H9 (cell line): Measurements from ENCODE around the gene AP5M1. TPM values are rescaled to one million over a fixed set of nuclear protein-coding genes. Genes with fewer than 3 reads are reported as not detected.

Source experiments
- DNase-seq: peaks from one replicate; pipeline ENCODE4 v3.0.0-alpha.2; 2017
- H2AFZ ChIP-seq: one replicate; pipeline ENCODE4 v1.6.1; 2013; ENCODE audit warnings: mild to moderate bottlenecking, low read length, control low read depth, moderate library complexity
- H2AK5ac ChIP-seq: 2 replicates; pipeline ENCODE4 v1.6.1; 2013; ENCODE audit warnings: low read length, control low read depth, mixed read lengths; ENCODE audit not compliant: insufficient read length
- H2BK120ac ChIP-seq: one replicate; pipeline ENCODE4 v1.6.1; 2013; ENCODE audit warnings: low read depth, mild to moderate bottlenecking, low read length, control low read depth, inconsistent platforms; ENCODE audit not compliant: poor library complexity, severe bottlenecking
- H2BK12ac ChIP-seq: 2 replicates; pipeline ENCODE4 v1.6.1; 2013; ENCODE audit warnings: low read length, control low read depth, mixed read lengths, low read depth; ENCODE audit not compliant: insufficient read length
- H2BK15ac ChIP-seq: 2 replicates; pipeline ENCODE4 v1.6.1; 2013; ENCODE audit warnings: low read depth, low read length, control low read depth
- H2BK20ac ChIP-seq: one replicate; pipeline ENCODE4 v1.6.1; 2013; ENCODE audit warnings: low read depth, mild to moderate bottlenecking, low read length, control low read depth, inconsistent platforms; ENCODE audit not compliant: poor library complexity, severe bottlenecking
- H2BK5ac ChIP-seq: 2 replicates; pipeline ENCODE4 v1.6.1; 2013; ENCODE audit warnings: low read length, control low read depth, mixed read lengths; ENCODE audit not compliant: insufficient read length
- H3K14ac ChIP-seq: 2 replicates; pipeline ENCODE4 v1.6.1; 2013; ENCODE audit warnings: low read length, control low read depth; ENCODE audit not compliant: insufficient read depth
- H3K18ac ChIP-seq: 2 replicates; pipeline ENCODE4 v1.6.1; 2013; ENCODE audit warnings: low read depth, mild to moderate bottlenecking, mixed read lengths, low read length, control low read depth; ENCODE audit not compliant: insufficient read length
- H3K23ac ChIP-seq: 2 replicates; pipeline ENCODE4 v1.6.1; 2013; ENCODE audit warnings: low read length, control low read depth, mixed read lengths, low read depth; ENCODE audit not compliant: insufficient read length
- H3K23me2 ChIP-seq: 2 replicates; pipeline ENCODE4 v1.6.1; 2013; ENCODE audit warnings: low read depth, mild to moderate bottlenecking, mixed read lengths, low read length, control low read depth; ENCODE audit not compliant: insufficient read length, poor library complexity, severe bottlenecking
- H3K27ac ChIP-seq: 2 replicates; pipeline ENCODE4 v1.5.1; 2013; ENCODE audit warnings: low read length, control low read depth, mixed read lengths, low read depth; ENCODE audit not compliant: insufficient read length
- H3K27me3 ChIP-seq: 2 replicates; pipeline ENCODE4 v1.6.1; 2013; ENCODE audit warnings: low read length, control low read depth, inconsistent platforms; ENCODE audit not compliant: insufficient read depth
- H3K4ac ChIP-seq: 2 replicates; pipeline ENCODE4 v1.6.1; 2013; ENCODE audit warnings: low read depth, mild to moderate bottlenecking, control low read depth, inconsistent platforms, low read length, moderate library complexity
- H3K4me1 ChIP-seq: 2 replicates; pipeline ENCODE4 v1.6.1; 2013; ENCODE audit warnings: low read length, control low read depth, inconsistent platforms; ENCODE audit not compliant: insufficient read depth
- H3K4me2 ChIP-seq: 2 replicates; pipeline ENCODE4 v1.6.1; 2013; ENCODE audit warnings: low read length, control low read depth, mixed read lengths; ENCODE audit not compliant: insufficient read length, insufficient read depth
- H3K56ac ChIP-seq: 2 replicates; pipeline ENCODE4 v1.6.1; 2013; ENCODE audit warnings: low read depth, mild to moderate bottlenecking, mixed read lengths, low read length, control low read depth; ENCODE audit not compliant: insufficient read length
- H3K79me1 ChIP-seq: 2 replicates; pipeline ENCODE4 v1.6.1; 2013; ENCODE audit warnings: low read depth, mild to moderate bottlenecking, moderate library complexity, low read length, control low read depth, inconsistent platforms; ENCODE audit not compliant: insufficient read depth, poor library complexity, severe bottlenecking
- H3K79me2 ChIP-seq: 2 replicates; pipeline ENCODE4 v1.6.1; 2013; ENCODE audit warnings: low read length, control low read depth, inconsistent platforms; ENCODE audit not compliant: insufficient read depth
- H3K9ac ChIP-seq: 2 replicates; pipeline ENCODE4 v1.6.1; 2013; ENCODE audit warnings: low read length, control low read depth, mixed read lengths; ENCODE audit not compliant: insufficient read length; ENCODE audit errors: extremely low read depth
- H3K9me3 ChIP-seq: one replicate; pipeline ENCODE4 v1.6.1; 2013; ENCODE audit warnings: low read depth, low read length, inconsistent platforms; ENCODE audit not compliant: control insufficient read depth
- H3T11ph ChIP-seq: one replicate; pipeline ENCODE4 v1.6.1; 2013; ENCODE audit warnings: mild to moderate bottlenecking, low read length, control low read depth, inconsistent platforms
- H4K20me1 ChIP-seq: one replicate; pipeline ENCODE4 v1.6.1; 2013; ENCODE audit not compliant: control insufficient read depth, insufficient read length, insufficient read depth
- H4K5ac ChIP-seq: 2 replicates; pipeline ENCODE4 v1.6.1; 2013; ENCODE audit warnings: low read depth, mild to moderate bottlenecking, mixed read lengths, low read length, control low read depth; ENCODE audit not compliant: insufficient read length
- H4K8ac ChIP-seq: replicated peaks from 2 replicates; pipeline ENCODE4 v1.6.1; 2013; ENCODE audit warnings: low read length, control low read depth, mixed read lengths, low read depth; ENCODE audit not compliant: insufficient read length
- H4K91ac ChIP-seq: 2 replicates; pipeline ENCODE4 v1.6.1; 2013; ENCODE audit warnings: low read depth, mild to moderate bottlenecking, moderate library complexity, mixed read lengths, low read length, control low read depth; ENCODE audit not compliant: insufficient read length
- H3K27ac Mint-ChIP-seq, 3 experiments: 2 replicates in 2 of 3; 3 replicates in 1 of 3; pipeline ENCODE4 v1.8.0; 2020 to 2021; ENCODE audit warnings: mixed read lengths in 3 of 3, mild to moderate bottlenecking in 1 of 3, moderate library complexity in 1 of 3
- H3K27me3 Mint-ChIP-seq: 2 replicates; pipeline ENCODE4 v1.8.0; 2021; ENCODE audit warnings: low read depth, mild to moderate bottlenecking, moderate library complexity, mixed read lengths
- H3K36me3 Mint-ChIP-seq, 3 experiments: 2 replicates in 2 of 3; 3 replicates in 1 of 3; pipeline ENCODE4 v1.8.0; 2020 to 2021; ENCODE audit warnings: low read depth in 3 of 3, mixed read lengths in 3 of 3; ENCODE audit not compliant: insufficient read depth in 1 of 3
- H3K4me1 Mint-ChIP-seq, 2 experiments: 2 replicates each; pipeline ENCODE4 v1.8.0; 2020; ENCODE audit warnings: mixed read lengths in 2 of 2
- H3K4me3 Mint-ChIP-seq, 2 experiments: 2 replicates in 1 of 2; 3 replicates in 1 of 2; pipeline ENCODE4 v1.8.0; 2020 to 2021; ENCODE audit warnings: mild to moderate bottlenecking in 2 of 2, mixed read lengths in 2 of 2, moderate library complexity in 1 of 2
- H3K9me3 Mint-ChIP-seq, 2 experiments: 2 replicates in 1 of 2; 3 replicates in 1 of 2; pipeline ENCODE4 v1.8.0; 2020; ENCODE audit warnings: mild to moderate bottlenecking in 2 of 2, mixed read lengths in 2 of 2, moderate library complexity in 1 of 2
- CTCF ChIP-seq: fragments of 200-600 bp; sonication (generic); conservative IDR thresholded peaks from 3 replicates; pipeline ENCODE4 v1.8.0; 2021; ENCODE audit warnings: antibody characterized with exemption, mild to moderate bottlenecking
- WGBS: extraction: QIAGEN DNeasy Blood & Tissue Kit; methylation state at CpG from one replicate; pipeline ENCODE4 v1.1.7; 2013; ENCODE audit warnings: missing lambda C conversion rate, low lambda C conversion rate, mixed read lengths; ENCODE audit not compliant: insufficient read length; ENCODE audit errors: extremely low coverage; 5-methylcytosine and 5-hydroxymethylcytosine counted together
- total RNA-seq: library from RNA; stranded (reverse); gene quantifications from 2 replicates; pipeline ENCODE4 v1.2.1, GENCODE V29; 2021

AP5M1 gene
- total RNA-seq, 1 experiment from 2014 or later: 42.6 TPM

- no peak for TF ChIP-seq CTCF
- Histone ChIP-seq H3K4me2 (no peak overlapping the region), H2BK15ac (no peak overlapping the region), H3K23me2 (no peaks in the 10 kb centered on the region), H2BK12ac (no peak overlapping the region), H3K27ac (no peak overlapping the region), H3K27me3 (no peaks in the 10 kb centered on the region), H2BK5ac (no peak overlapping the region), H3K18ac (no peak overlapping the region), H2BK120ac (no peak overlapping the region), H3K9me3 (no peaks in the 10 kb centered on the region), H3K4ac (no peak overlapping the region), H3K14ac (no peak overlapping the region), H4K91ac (no peak overlapping the region), H4K20me1 (no peaks in the 10 kb centered on the region), H2BK20ac (no peak overlapping the region), H3K79me2 (no peaks in the 10 kb centered on the region), H2AFZ (no peak overlapping the region), H4K5ac (no peak overlapping the region), H4K8ac (no peak overlapping the region), H3T11ph (no peak overlapping the region), H3K79me1 (no peaks in the 10 kb centered on the region), H3K56ac (no peak overlapping the region), H3K4me1 (no peaks in the 10 kb centered on the region; the same call in 1 of the 2 replicates), H3K9ac (no peak overlapping the region), H3K23ac (no peak overlapping the region), H2AK5ac (no peak overlapping the region)
- no CpG with 5 or more reads among the region's 3 CpGs for WGBS
- Mint-ChIP-seq H3K36me3 (no peaks in the 10 kb centered on the region), H3K27me3 (no peaks in the 10 kb centered on the region), H3K4me3 (no peak overlapping the region), H3K4me1 (no peaks in the 10 kb centered on the region), H3K9me3 (no peaks in the 10 kb centered on the region), H3K27ac (no peak overlapping the region)
- no peak for DNase-seq
Observed at GRCh38 chr14:57299511-57299910, 30.7 kb downstream of the AP5M1 start.
